HepG2 (cell line): ENCODE measurements around the gene ZNF883. TPM values are rescaled to one million over a fixed set of nuclear protein-coding genes. Genes with fewer than 3 reads are reported as not detected.
A peak's percentile ranks its signal among the peaks of the same experiment; 100 is the strongest.

Source experiments
- ATF7-NPFF ChIP-seq: sonication (generic); formaldehyde crosslinking; IDR thresholded peaks from 2 replicates; pipeline ENCODE4 v1.8.1; 2023; ENCODE audit warnings: mild to moderate bottlenecking, low read depth, missing genetic modification reagents, moderate library complexity
- EP300 ChIP-seq, 3 experiments: sonication (generic) in 1 of 3; formaldehyde crosslinking in 1 of 3; IDR thresholded peaks; 2 replicates each; pipeline versions ENCODE4 v1.5.1 to v1.6.1; 2011 to 2020; ENCODE audit warnings: low read depth in 2 of 3, low read length in 2 of 3, borderline replicate concordance in 1 of 3, improper control_type of control experiment in 1 of 3, mild to moderate bottlenecking in 1 of 3, missing genetic modification reagents in 1 of 3, moderate library complexity in 1 of 3
- HOXA7 ChIP-seq: sonication (generic); formaldehyde crosslinking; IDR thresholded peaks from 2 replicates; pipeline ENCODE4 v1.8.1; 2022; ENCODE audit warnings: mild to moderate bottlenecking, missing genetic modification reagents, moderate library complexity
- IKZF5 ChIP-seq: IDR thresholded peaks from 2 replicates; pipeline ENCODE4 v1.6.1; 2018; ENCODE audit warnings: missing genetic modification reagents, mild to moderate bottlenecking, missing compliant biosample characterization
- MBD4 ChIP-seq: IDR thresholded peaks from 2 replicates; pipeline ENCODE4 v1.6.1; 2012; ENCODE audit warnings: low read length, inconsistent platforms, borderline replicate concordance
- NCOA1 ChIP-seq: sonication (generic); formaldehyde crosslinking; IDR thresholded peaks from 2 replicates; pipeline ENCODE4 v1.9.0; 2021; ENCODE audit warnings: missing genetic modification reagents
- RXRB ChIP-seq: IDR thresholded peaks from 2 replicates; pipeline ENCODE4 v1.6.1; 2016; ENCODE audit warnings: borderline replicate concordance, missing genetic modification reagents, missing compliant biosample characterization
- ZC3H13 ChIP-seq: sonication (generic); formaldehyde crosslinking; IDR thresholded peaks from 2 replicates; pipeline ENCODE4 v1.8.1; 2023; ENCODE audit warnings: mild to moderate bottlenecking, missing genetic modification reagents, moderate library complexity
- ZFX ChIP-seq: sonication (generic); formaldehyde crosslinking; IDR thresholded peaks from 2 replicates; pipeline ENCODE4 v1.4.0; 2020; ENCODE audit warnings: mild to moderate bottlenecking, low read depth, missing genetic modification reagents, moderate library complexity
- ZNF121 ChIP-seq: sonication (generic); formaldehyde crosslinking; IDR thresholded peaks from 2 replicates; pipeline ENCODE4 v1.5.0; 2020; ENCODE audit warnings: mild to moderate bottlenecking, missing genetic modification reagents
- ZNF18 ChIP-seq: sonication (generic); formaldehyde crosslinking; IDR thresholded peaks from 2 replicates; pipeline ENCODE4 v1.8.0; 2022; ENCODE audit warnings: mild to moderate bottlenecking, missing genetic modification reagents; ENCODE audit not compliant: insufficient replicate concordance
- ZSCAN21 ChIP-seq: sonication (generic); formaldehyde crosslinking; IDR thresholded peaks from 2 replicates; pipeline ENCODE4 v1.8.0; 2022; ENCODE audit warnings: mild to moderate bottlenecking, missing genetic modification reagents, moderate library complexity, borderline replicate concordance
- polyA plus RNA-seq, 8 experiments: library from polyadenylated mRNA; depleted of rRNA in 3 of 8; stranded (reverse) in 7 of 8; unstranded in 1 of 8; fragments of >200 nt; fragmentation: Illumina TruSeq in 4 of 8; extraction: Trizol in 4 of 8; gene quantifications; 2 replicates each; pipeline versions ENCODE4 v1.2.1 to v1.2.3, GENCODE V29; 2011 to 2016; ENCODE audit warnings: low read depth in 4 of 8, missing spikeins in 1 of 8, mixed read lengths in 1 of 8; ENCODE audit not compliant: insufficient read depth in 1 of 8
- total RNA-seq, 5 experiments: library from RNA; depleted of rRNA; stranded (reverse); fragments of >200 nt; fragmentation: Illumina TruSeq; extraction: Trizol; gene quantifications; 2 replicates each; pipeline ENCODE4 v1.2.3, GENCODE V29; 2016; ENCODE audit warnings: low read depth in 1 of 5
- TF ChIP-seq, protein P1 (sequence below): sonication (generic); formaldehyde crosslinking; IDR thresholded peaks from 2 replicates; pipeline ENCODE4 v1.4.0; 2020; ENCODE audit warnings: missing genetic modification reagents
- TF ChIP-seq, protein P2 (sequence below): sonication (generic); formaldehyde crosslinking; IDR thresholded peaks from 2 replicates; pipeline ENCODE4 v1.5.0; 2020; ENCODE audit warnings: mild to moderate bottlenecking, missing genetic modification reagents

The ZNF883 gene
- total and polyA plus RNA-seq, 2 of the 13 experiments (the other 11 are each of a cell fraction or from before 2014, with no cell fraction given): 5.3 to 10.0 TPM

DNA sequence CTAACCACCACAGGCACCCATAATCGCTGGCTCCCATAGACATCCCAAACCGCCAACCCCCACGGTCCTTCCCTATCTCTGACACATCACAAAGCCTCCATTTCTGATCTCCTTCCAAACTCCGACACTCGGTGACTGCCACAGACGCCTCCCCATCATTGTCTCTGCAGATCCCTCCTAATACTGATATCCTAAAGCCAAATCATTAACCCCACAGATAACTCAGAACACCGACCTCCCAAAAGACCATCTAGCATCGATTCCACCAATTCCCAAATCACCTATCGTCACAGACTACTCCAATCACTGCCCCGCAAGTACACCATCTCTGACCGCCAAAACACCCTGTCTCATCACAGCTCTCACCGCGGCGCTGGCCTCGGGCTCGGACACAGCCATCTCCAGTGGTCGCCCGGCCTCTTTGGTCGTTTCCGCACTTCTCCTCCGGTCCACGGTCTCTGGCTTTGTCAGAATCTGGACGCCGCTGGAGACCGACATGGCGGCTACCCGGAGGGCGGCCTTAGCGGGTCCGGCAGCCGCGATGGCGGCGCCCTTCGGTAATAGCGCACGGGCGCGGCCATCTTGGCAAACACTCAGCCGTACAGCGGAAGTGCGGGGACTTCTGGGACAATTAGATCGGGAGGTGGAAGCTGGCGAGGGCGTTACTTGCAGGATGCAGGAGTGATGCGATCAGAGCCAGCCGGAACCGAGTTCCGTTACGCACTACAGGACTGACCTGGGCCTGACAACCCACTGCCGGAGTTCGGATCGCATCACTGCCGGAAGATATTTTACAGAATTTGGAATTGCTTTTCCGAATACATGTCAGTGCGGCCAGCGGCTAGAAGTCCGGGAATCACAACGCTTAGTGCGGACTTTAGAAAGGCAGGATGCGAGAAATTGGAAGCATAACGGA is 44.5 kb upstream of the ZNF883 start, which contains the start of gene ZFP37 (continued):
- TF ChIP-seq, protein P1, sequence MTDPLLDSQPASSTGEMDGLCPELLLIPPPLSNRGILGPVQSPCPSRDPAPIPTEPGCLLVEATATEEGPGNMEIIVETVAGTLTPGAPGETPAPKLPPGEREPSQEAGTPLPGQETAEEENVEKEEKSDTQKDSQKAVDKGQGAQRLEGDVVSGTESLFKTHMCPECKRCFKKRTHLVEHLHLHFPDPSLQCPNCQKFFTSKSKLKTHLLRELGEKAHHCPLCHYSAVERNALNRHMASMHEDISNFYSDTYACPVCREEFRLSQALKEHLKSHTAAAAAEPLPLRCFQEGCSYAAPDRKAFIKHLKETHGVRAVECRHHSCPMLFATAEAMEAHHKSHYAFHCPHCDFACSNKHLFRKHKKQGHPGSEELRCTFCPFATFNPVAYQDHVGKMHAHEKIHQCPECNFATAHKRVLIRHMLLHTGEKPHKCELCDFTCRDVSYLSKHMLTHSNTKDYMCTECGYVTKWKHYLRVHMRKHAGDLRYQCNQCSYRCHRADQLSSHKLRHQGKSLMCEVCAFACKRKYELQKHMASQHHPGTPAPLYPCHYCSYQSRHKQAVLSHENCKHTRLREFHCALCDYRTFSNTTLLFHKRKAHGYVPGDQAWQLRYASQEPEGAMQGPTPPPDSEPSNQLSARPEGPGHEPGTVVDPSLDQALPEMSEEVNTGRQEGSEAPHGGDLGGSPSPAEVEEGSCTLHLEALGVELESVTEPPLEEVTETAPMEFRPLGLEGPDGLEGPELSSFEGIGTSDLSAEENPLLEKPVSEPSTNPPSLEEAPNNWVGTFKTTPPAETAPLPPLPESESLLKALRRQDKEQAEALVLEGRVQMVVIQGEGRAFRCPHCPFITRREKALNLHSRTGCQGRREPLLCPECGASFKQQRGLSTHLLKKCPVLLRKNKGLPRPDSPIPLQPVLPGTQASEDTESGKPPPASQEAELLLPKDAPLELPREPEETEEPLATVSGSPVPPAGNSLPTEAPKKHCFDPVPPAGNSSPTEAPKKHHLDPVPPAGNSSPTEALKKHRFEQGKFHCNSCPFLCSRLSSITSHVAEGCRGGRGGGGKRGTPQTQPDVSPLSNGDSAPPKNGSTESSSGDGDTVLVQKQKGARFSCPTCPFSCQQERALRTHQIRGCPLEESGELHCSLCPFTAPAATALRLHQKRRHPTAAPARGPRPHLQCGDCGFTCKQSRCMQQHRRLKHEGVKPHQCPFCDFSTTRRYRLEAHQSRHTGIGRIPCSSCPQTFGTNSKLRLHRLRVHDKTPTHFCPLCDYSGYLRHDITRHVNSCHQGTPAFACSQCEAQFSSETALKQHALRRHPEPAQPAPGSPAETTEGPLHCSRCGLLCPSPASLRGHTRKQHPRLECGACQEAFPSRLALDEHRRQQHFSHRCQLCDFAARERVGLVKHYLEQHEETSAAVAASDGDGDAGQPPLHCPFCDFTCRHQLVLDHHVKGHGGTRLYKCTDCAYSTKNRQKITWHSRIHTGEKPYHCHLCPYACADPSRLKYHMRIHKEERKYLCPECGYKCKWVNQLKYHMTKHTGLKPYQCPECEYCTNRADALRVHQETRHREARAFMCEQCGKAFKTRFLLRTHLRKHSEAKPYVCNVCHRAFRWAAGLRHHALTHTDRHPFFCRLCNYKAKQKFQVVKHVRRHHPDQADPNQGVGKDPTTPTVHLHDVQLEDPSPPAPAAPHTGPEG (CRISPR knock-in tag): peak; percentile 55; the same call in 1 of the 2 replicates
- no peak for TF ChIP-seq EP300 (IDR thresholded peaks at IDR 0.05; ENCODE audit: low read depth in 2 of 2, low read length in 2 of 2)
- TF ChIP-seq EP300 (CRISPR knock-in tag; IDR thresholded peaks at IDR 0.05; ENCODE audit: borderline replicate concordance): no peak
- no peak for TF ChIP-seq MBD4
- TF ChIP-seq ZFX (CRISPR knock-in tag): peak; percentile 89
- TF ChIP-seq NCOA1 (CRISPR knock-in tag): no peak
- TF ChIP-seq, protein P2, sequence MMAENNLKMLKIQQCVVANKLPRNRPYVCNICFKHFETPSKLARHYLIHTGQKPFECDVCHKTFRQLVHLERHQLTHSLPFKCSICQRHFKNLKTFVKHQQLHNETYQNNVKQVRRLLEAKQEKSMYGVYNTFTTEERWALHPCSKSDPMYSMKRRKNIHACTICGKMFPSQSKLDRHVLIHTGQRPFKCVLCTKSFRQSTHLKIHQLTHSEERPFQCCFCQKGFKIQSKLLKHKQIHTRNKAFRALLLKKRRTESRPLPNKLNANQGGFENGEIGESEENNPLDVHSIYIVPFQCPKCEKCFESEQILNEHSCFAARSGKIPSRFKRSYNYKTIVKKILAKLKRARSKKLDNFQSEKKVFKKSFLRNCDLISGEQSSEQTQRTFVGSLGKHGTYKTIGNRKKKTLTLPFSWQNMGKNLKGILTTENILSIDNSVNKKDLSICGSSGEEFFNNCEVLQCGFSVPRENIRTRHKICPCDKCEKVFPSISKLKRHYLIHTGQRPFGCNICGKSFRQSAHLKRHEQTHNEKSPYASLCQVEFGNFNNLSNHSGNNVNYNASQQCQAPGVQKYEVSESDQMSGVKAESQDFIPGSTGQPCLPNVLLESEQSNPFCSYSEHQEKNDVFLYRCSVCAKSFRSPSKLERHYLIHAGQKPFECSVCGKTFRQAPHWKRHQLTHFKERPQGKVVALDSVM (CRISPR knock-in tag): no peak
- TF ChIP-seq RXRB (CRISPR knock-in tag): peak; percentile 49; the same call in 1 of the 2 replicates
- peak; percentile 72; the same call in 1 of the 2 replicates for TF ChIP-seq ZC3H13 (CRISPR knock-in tag)
- no peak for TF ChIP-seq IKZF5 (CRISPR knock-in tag)
- TF ChIP-seq ZNF18 (CRISPR knock-in tag): no peak
- TF ChIP-seq ZNF121 (CRISPR knock-in tag): no peak
- TF ChIP-seq ATF7-NPFF (CRISPR knock-in tag): peak; percentile 47; the same call in 1 of the 2 replicates
- 0 out of 2 replicates have a peak, but pooled peaks have one; percentile 13 for TF ChIP-seq HOXA7 (CRISPR knock-in tag)
- TF ChIP-seq ZSCAN21 (CRISPR knock-in tag): peak; percentile 41; the same call in 1 of the 2 replicates
